K562 (cell line): ENCODE measurements around the gene KNSTRN. TPM values are rescaled to one million over a fixed set of nuclear protein-coding genes. Genes with fewer than 3 reads are reported as not detected.

Source experiments
- ARNT ChIP-seq, 2 experiments: fragments of 450-650 bp; IDR thresholded peaks; 2 replicates each; pipeline ENCODE4 v1.6.1; 2016; ENCODE audit warnings: mild to moderate bottlenecking in 1 of 2
- ATF1 ChIP-seq, 2 experiments: fragments of 450-650 bp in 1 of 2; IDR thresholded peaks; 2 replicates each; pipeline ENCODE4 v1.6.1; 2016; ENCODE audit warnings: missing compliant biosample characterization in 1 of 2, missing genetic modification characterization in 1 of 2
- CBX2 ChIP-seq: fragments of 200-600 bp; sonication (generic); IDR thresholded peaks from one replicate; pipeline ENCODE4 v1.6.1; 2012; ENCODE audit warnings: mild to moderate bottlenecking, low read length, inconsistent platforms; ENCODE audit not compliant: insufficient read depth, poor library complexity, severe bottlenecking
- CTCF ChIP-seq, 3 experiments: IDR thresholded peaks in 2 of 3; conservative IDR thresholded peaks in 1 of 3; 2 replicates each; pipeline ENCODE4 v1.5.1; 2011 to 2012; ENCODE audit warnings: low read length in 3 of 3, mild to moderate bottlenecking in 3 of 3, control low read depth in 2 of 3, improper control_type of control experiment in 1 of 3, inconsistent platforms in 1 of 3, low read depth in 1 of 3, mixed read lengths in 1 of 3, moderate library complexity in 1 of 3; ENCODE audit not compliant: insufficient read depth in 2 of 3
- KAT7 ChIP-seq: sonication (generic); formaldehyde crosslinking; IDR thresholded peaks from 2 replicates; pipeline ENCODE4 v1.8.0; 2022; ENCODE audit warnings: missing genetic modification reagents, mild to moderate bottlenecking, borderline replicate concordance
- L3MBTL2 ChIP-seq: fragments of 450-650 bp; IDR thresholded peaks from 2 replicates; pipeline ENCODE4 v1.6.1; 2016; ENCODE audit warnings: mild to moderate bottlenecking, moderate library complexity
- MCM2 ChIP-seq: fragments of 450-650 bp; IDR thresholded peaks from 2 replicates; pipeline ENCODE4 v1.6.1; 2017; ENCODE audit warnings: low read depth, mild to moderate bottlenecking
- MXI1 ChIP-seq: IDR thresholded peaks from 2 replicates; pipeline ENCODE4 v1.6.1; 2011; ENCODE audit warnings: low read depth, mild to moderate bottlenecking, improper control_type of control experiment, low read length
- NR3C1 ChIP-seq: sonication (generic); formaldehyde crosslinking; IDR thresholded peaks from 2 replicates; pipeline ENCODE4 v1.8.1; 2022; ENCODE audit warnings: missing genetic modification reagents
- NRF1 ChIP-seq, 2 experiments: fragments of 450-650 bp; IDR thresholded peaks in 1 of 2; conservative IDR thresholded peaks in 1 of 2; 2 replicates each; pipeline ENCODE4 v1.6.1; 2014; ENCODE audit warnings: mild to moderate bottlenecking in 2 of 2
- RB1 ChIP-seq: fragments of 450-650 bp; IDR thresholded peaks from 2 replicates; pipeline ENCODE4 v1.6.1; 2017; ENCODE audit warnings: low read depth, mild to moderate bottlenecking
- SIRT6 ChIP-seq: IDR thresholded peaks from one replicate; pipeline ENCODE4 v1.6.1; 2012; ENCODE audit warnings: low read depth, mild to moderate bottlenecking, control low read depth, inconsistent platforms, low read length, moderate library complexity
- SMARCA5 ChIP-seq: fragments of 450-650 bp; IDR thresholded peaks from 2 replicates; pipeline ENCODE4 v1.6.1; 2016
- SMC3 ChIP-seq: conservative IDR thresholded peaks from 2 replicates; pipeline ENCODE4 v1.6.1; 2011; ENCODE audit warnings: low read depth, low read length, improper control_type of control experiment; ENCODE audit not compliant: insufficient read depth
- TCF7 ChIP-seq: sonication (generic); IDR thresholded peaks from 2 replicates; pipeline ENCODE4 v1.6.1; 2016; ENCODE audit warnings: antibody characterized with exemption, borderline replicate concordance
- XRCC5 ChIP-seq: fragments of 200-400 bp; formaldehyde crosslinking; IDR thresholded peaks from 2 replicates; pipeline ENCODE4 v1.6.1; 2017; ENCODE audit warnings: low read depth, mild to moderate bottlenecking, low read length
- ZBTB2 ChIP-seq: fragments of 450-650 bp; IDR thresholded peaks from 2 replicates; pipeline ENCODE4 v1.6.1; 2016; ENCODE audit warnings: antibody characterized with exemption
- ZNF217 ChIP-seq: sonication (generic); formaldehyde crosslinking; IDR thresholded peaks from 2 replicates; pipeline ENCODE4 v1.8.0; 2022; ENCODE audit warnings: mild to moderate bottlenecking, missing genetic modification reagents
- ZNF431 ChIP-seq: sonication (generic); formaldehyde crosslinking; IDR thresholded peaks from 2 replicates; pipeline ENCODE4 v1.8.0; 2022; ENCODE audit warnings: mild to moderate bottlenecking, missing genetic modification reagents
- ZNF655 ChIP-seq: fragments of 250-450 bp; sonication (Bioruptor Pico); IDR thresholded peaks from 2 replicates; pipeline ENCODE4 v1.5.0; 2021
- ZNF77 ChIP-seq: fragments of 250-450 bp; sonication (Bioruptor Pico); IDR thresholded peaks from 2 replicates; pipeline ENCODE4 v1.5.0; 2020
- polyA plus RNA-seq, 8 experiments: library from polyadenylated mRNA; depleted of rRNA in 4 of 8; stranded (reverse) in 5 of 8; unstranded in 3 of 8; fragments of >200 nt; fragmentation: Nextera tagmentation in 2 of 8; fragmentation: Illumina TruSeq in 1 of 8; extraction: Ambion mirVana in 2 of 8; extraction: Trizol in 1 of 8; gene quantifications; 2 replicates each; pipeline versions ENCODE4 v1.2.1 to v1.2.3, GENCODE V29; 2011 to 2014; ENCODE audit warnings: inconsistent platforms in 1 of 8, missing spikeins in 1 of 8
- total RNA-seq, 7 experiments: library from RNA; depleted of rRNA in 6 of 7; stranded (reverse); fragments of >200 nt in 6 of 7; fragmentation: Illumina TruSeq in 2 of 7; extraction: Trizol in 2 of 7; gene quantifications; 2 replicates each; pipeline versions ENCODE4 v1.2.1 to v1.2.3, GENCODE V29; 2011 to 2021; ENCODE audit warnings: low replicate concordance in 1 of 7

KNSTRN gene
- total and polyA plus RNA-seq, 9 of the 15 experiments (the other 6 are each of a cell fraction or from before 2014, with no cell fraction given) = 48.7 to 88.2 (median 66.3) TPM

GRCh38 chr15:40338041-40338657, 44.4 kb upstream of the KNSTRN start (continued):
- TF ChIP-seq ZNF77 (CRISPR knock-in tag) (no peak), ZNF431 (CRISPR knock-in tag) (no peak), RB1 (peak; percentile 79), ZNF655 (CRISPR knock-in tag) (no peak), SMARCA5 (no peak), ARNT (IDR thresholded peaks at IDR 0.05) (no peak), MXI1 (no peak), NR3C1 (CRISPR knock-in tag) (no peak), SIRT6 (no peak), TCF7 (0 out of 2 replicates have a peak, but pooled peaks have one; percentile 34), SMC3 (peak; percentile 66), CBX2 (no peak), KAT7 (CRISPR knock-in tag) (no peak), ATF1 (CRISPR knock-in tag; IDR thresholded peaks at IDR 0.05) (no peak), ATF1 (tag; IDR thresholded peaks at IDR 0.05) (no peak; the same call in 1 of the 2 replicates), XRCC5 (peak; percentile 60; the same call in 1 of the 2 replicates), MCM2 (no peak), CTCF (IDR thresholded peaks at IDR 0.05 in 2 of 3, conservative IDR thresholded peaks at IDR 0.05 in 1 of 3; ENCODE audit: insufficient read depth in 2 of 3, low read depth in 1 of 3, low read length in 3 of 3) (peak; percentile 90 to 94 (median 93)), NRF1 (conservative IDR thresholded peaks at IDR 0.05 in 1 of 2, IDR thresholded peaks at IDR 0.05 in 1 of 2) (no peak), ZBTB2 (peak; percentile 18; the same call in 1 of the 2 replicates), L3MBTL2 (peak; percentile 34; the same call in 1 of the 2 replicates), ZNF217 (CRISPR knock-in tag) (no peak)
